Measurements from ENCODE around the gene IL4R. TPM values are rescaled to one million over a fixed set of nuclear protein-coding genes. Genes with fewer than 3 reads are reported as not detected.

Gene IL4R
- total and polyA plus RNA-seq, 10 of the 15 experiments (the other 5 are each of a cell fraction or from before 2014, with no cell fraction given) = 2.6 to 70.4 (median 36.6) TPM

DNA sequence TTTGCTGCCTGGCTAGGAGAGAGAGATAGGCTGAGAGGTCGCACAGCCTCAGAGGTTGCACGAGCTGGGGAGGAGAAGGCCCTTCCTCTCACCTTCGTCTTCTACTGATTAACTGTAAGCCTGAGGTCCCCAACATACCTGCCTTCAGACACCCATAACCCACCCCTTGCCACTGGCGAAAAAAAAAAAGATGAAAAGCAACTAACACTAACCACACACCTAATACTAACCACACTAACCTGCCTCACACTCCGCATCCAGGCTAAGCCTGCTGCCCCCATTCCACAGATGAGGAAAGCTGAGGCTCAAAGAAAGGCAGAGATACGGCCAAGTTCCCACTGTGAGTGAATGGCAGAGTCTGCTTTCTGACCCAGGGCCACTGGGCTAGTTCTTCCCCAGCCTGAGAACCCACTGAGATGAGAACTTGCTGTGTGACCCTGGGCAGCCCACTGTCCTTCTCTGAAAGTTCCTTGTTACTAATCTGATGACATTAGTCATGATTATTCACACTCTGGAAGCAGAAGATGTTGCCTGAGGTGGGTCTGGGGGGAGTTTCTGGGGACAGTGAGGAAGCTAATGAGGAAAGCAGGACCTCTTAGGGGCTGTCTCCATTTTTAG is 92.8 kb downstream of the IL4R start (continued):
- TF ChIP-seq CHD2 (IDR thresholded peaks at IDR 0.05; ENCODE audit: borderline replicate concordance, low read depth, low read length) = no peak
- TF ChIP-seq ZZZ3 (IDR thresholded peaks at IDR 0.05; ENCODE audit: control insufficient read depth, insufficient read length, low read depth) = no peak
- TF ChIP-seq HCFC1 (IDR thresholded peaks at IDR 0.05; ENCODE audit: low read length) = no peak
- no peak for TF ChIP-seq YBX1 (IDR thresholded peaks at IDR 0.05)
- TF ChIP-seq IRF4 (IDR thresholded peaks at IDR 0.05; ENCODE audit: low read depth, low read length) = no peak
- TF ChIP-seq RELA (IDR thresholded peaks at IDR 0.05; ENCODE audit: borderline replicate concordance, partially characterized antibody) = no peak
- TF ChIP-seq, protein P1, sequence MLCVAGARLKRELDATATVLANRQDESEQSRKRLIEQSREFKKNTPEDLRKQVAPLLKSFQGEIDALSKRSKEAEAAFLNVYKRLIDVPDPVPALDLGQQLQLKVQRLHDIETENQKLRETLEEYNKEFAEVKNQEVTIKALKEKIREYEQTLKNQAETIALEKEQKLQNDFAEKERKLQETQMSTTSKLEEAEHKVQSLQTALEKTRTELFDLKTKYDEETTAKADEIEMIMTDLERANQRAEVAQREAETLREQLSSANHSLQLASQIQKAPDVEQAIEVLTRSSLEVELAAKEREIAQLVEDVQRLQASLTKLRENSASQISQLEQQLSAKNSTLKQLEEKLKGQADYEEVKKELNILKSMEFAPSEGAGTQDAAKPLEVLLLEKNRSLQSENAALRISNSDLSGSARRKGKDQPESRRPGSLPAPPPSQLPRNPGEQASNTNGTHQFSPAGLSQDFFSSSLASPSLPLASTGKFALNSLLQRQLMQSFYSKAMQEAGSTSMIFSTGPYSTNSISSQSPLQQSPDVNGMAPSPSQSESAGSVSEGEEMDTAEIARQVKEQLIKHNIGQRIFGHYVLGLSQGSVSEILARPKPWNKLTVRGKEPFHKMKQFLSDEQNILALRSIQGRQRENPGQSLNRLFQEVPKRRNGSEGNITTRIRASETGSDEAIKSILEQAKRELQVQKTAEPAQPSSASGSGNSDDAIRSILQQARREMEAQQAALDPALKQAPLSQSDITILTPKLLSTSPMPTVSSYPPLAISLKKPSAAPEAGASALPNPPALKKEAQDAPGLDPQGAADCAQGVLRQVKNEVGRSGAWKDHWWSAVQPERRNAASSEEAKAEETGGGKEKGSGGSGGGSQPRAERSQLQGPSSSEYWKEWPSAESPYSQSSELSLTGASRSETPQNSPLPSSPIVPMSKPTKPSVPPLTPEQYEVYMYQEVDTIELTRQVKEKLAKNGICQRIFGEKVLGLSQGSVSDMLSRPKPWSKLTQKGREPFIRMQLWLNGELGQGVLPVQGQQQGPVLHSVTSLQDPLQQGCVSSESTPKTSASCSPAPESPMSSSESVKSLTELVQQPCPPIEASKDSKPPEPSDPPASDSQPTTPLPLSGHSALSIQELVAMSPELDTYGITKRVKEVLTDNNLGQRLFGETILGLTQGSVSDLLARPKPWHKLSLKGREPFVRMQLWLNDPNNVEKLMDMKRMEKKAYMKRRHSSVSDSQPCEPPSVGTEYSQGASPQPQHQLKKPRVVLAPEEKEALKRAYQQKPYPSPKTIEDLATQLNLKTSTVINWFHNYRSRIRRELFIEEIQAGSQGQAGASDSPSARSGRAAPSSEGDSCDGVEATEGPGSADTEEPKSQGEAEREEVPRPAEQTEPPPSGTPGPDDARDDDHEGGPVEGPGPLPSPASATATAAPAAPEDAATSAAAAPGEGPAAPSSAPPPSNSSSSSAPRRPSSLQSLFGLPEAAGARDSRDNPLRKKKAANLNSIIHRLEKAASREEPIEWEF (IDR thresholded peaks at IDR 0.05; ENCODE audit: insufficient replicate concordance, low read depth, low read length) = no peak
- TF ChIP-seq SUPT20H (IDR thresholded peaks at IDR 0.05; ENCODE audit: borderline replicate concordance, control insufficient read depth, low read depth, low read length) = no peak
- TF ChIP-seq KLF5 (IDR thresholded peaks at IDR 0.05; ENCODE audit: partially characterized antibody) = no peak
- no peak for TF ChIP-seq LARP7 (IDR thresholded peaks at IDR 0.05)
- TF ChIP-seq POLR2AphosphoS5 (IDR thresholded peaks at IDR 0.05; ENCODE audit: low read length) = peak; percentile 62
- TF ChIP-seq NFIC (IDR thresholded peaks at IDR 0.05; ENCODE audit: low read depth, low read length) = no peak
- TF ChIP-seq ASH2L (IDR thresholded peaks at IDR 0.05; ENCODE audit: borderline replicate concordance, low read depth) = no peak
- TF ChIP-seq, protein P2, sequence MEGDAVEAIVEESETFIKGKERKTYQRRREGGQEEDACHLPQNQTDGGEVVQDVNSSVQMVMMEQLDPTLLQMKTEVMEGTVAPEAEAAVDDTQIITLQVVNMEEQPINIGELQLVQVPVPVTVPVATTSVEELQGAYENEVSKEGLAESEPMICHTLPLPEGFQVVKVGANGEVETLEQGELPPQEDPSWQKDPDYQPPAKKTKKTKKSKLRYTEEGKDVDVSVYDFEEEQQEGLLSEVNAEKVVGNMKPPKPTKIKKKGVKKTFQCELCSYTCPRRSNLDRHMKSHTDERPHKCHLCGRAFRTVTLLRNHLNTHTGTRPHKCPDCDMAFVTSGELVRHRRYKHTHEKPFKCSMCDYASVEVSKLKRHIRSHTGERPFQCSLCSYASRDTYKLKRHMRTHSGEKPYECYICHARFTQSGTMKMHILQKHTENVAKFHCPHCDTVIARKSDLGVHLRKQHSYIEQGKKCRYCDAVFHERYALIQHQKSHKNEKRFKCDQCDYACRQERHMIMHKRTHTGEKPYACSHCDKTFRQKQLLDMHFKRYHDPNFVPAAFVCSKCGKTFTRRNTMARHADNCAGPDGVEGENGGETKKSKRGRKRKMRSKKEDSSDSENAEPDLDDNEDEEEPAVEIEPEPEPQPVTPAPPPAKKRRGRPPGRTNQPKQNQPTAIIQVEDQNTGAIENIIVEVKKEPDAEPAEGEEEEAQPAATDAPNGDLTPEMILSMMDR (IDR thresholded peaks at IDR 0.05 in 2 of 3, conservative IDR thresholded peaks at IDR 0.05 in 1 of 3; ENCODE audit: control insufficient read depth in 2 of 3, extremely low read depth in 1 of 3, insufficient read depth in 1 of 3, low read depth in 3 of 3, low read length in 3 of 3) = no peak
- no peak for TF ChIP-seq PML (IDR thresholded peaks at IDR 0.05; ENCODE audit: low read length)
- TF ChIP-seq SMARCA5 (IDR thresholded peaks at IDR 0.05) = peak; percentile 98
- TF ChIP-seq, protein P3, sequence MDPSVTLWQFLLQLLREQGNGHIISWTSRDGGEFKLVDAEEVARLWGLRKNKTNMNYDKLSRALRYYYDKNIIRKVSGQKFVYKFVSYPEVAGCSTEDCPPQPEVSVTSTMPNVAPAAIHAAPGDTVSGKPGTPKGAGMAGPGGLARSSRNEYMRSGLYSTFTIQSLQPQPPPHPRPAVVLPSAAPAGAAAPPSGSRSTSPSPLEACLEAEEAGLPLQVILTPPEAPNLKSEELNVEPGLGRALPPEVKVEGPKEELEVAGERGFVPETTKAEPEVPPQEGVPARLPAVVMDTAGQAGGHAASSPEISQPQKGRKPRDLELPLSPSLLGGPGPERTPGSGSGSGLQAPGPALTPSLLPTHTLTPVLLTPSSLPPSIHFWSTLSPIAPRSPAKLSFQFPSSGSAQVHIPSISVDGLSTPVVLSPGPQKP (IDR thresholded peaks at IDR 0.05; ENCODE audit: low read depth, low read length) = no peak
- TF ChIP-seq, protein P4, sequence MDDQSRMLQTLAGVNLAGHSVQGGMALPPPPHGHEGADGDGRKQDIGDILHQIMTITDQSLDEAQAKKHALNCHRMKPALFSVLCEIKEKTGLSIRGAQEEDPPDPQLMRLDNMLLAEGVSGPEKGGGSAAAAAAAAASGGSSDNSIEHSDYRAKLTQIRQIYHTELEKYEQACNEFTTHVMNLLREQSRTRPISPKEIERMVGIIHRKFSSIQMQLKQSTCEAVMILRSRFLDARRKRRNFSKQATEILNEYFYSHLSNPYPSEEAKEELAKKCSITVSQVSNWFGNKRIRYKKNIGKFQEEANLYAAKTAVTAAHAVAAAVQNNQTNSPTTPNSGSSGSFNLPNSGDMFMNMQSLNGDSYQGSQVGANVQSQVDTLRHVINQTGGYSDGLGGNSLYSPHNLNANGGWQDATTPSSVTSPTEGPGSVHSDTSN (IDR thresholded peaks at IDR 0.05; ENCODE audit: insufficient replicate concordance, low read depth, low read length) = no peak
- no peak for TF ChIP-seq RB1 (IDR thresholded peaks at IDR 0.05; ENCODE audit: borderline replicate concordance)
- TF ChIP-seq, protein P5, sequence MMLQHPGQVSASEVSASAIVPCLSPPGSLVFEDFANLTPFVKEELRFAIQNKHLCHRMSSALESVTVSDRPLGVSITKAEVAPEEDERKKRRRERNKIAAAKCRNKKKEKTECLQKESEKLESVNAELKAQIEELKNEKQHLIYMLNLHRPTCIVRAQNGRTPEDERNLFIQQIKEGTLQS (IDR thresholded peaks at IDR 0.05; ENCODE audit: borderline replicate concordance, extremely low read depth, low read depth, low read length) = no peak
- no peak for TF ChIP-seq BMI1 (IDR thresholded peaks at IDR 0.05; ENCODE audit: borderline replicate concordance)
